T-helper 17 cell (primary cell): Measurements from ENCODE around the gene IL31RA. TPM values are rescaled to one million over a fixed set of nuclear protein-coding genes. Genes with fewer than 3 reads are reported as not detected.
"Not testable (repeated sequence)": the region's sequence is repeated elsewhere in the genome, so short reads cannot be mapped to it uniquely, and the experiment has no call there.

Experiments
- ATAC-seq: fragments of 150-1000 bp; cut with Tn5 transposase; 2 replicates; pipeline ENCODE4 v1.10.0; 2021; ENCODE audit warnings: mild to moderate bottlenecking, moderate library complexity
- DNase-seq, 3 donors: peaks; one replicate each; pipeline versions ENCODE4 v3.0.0 to v3.0.0-alpha.2; 2020 to 2021
- H3K9me3 ChIP-seq: one replicate; pipeline ENCODE4 v1.7.0; 2013; ENCODE audit warnings: low read length, mild to moderate bottlenecking; ENCODE audit not compliant: control insufficient read depth, poor library complexity, severe bottlenecking
- H3K27ac Mint-ChIP-seq: one replicate; pipeline ENCODE4 v1.8.0; 2022; ENCODE audit warnings: mild to moderate bottlenecking, moderate library complexity, mixed read lengths
- H3K27me3 Mint-ChIP-seq: one replicate; pipeline ENCODE4 v1.8.0; 2022; ENCODE audit warnings: mixed read lengths
- H3K36me3 Mint-ChIP-seq: one replicate; pipeline ENCODE4 v1.8.0; 2022; ENCODE audit warnings: low read depth, mixed read lengths
- H3K4me1 Mint-ChIP-seq: one replicate; pipeline ENCODE4 v1.8.0; 2022; ENCODE audit warnings: mild to moderate bottlenecking, mixed read lengths
- H3K4me3 Mint-ChIP-seq: one replicate; pipeline ENCODE4 v1.8.0; 2022; ENCODE audit warnings: mild to moderate bottlenecking, moderate library complexity, mixed read lengths
- total RNA-seq, 4 donors: library from RNA in 2 of 4; stranded (reverse) in 2 of 4; gene quantifications; one replicate each; pipeline ENCODE4 v1.2.3 and lab custom pipeline; 2022 to 2026

The IL31RA gene
- total RNA-seq, 2 donors from 2014 or later: not detected

DNA sequence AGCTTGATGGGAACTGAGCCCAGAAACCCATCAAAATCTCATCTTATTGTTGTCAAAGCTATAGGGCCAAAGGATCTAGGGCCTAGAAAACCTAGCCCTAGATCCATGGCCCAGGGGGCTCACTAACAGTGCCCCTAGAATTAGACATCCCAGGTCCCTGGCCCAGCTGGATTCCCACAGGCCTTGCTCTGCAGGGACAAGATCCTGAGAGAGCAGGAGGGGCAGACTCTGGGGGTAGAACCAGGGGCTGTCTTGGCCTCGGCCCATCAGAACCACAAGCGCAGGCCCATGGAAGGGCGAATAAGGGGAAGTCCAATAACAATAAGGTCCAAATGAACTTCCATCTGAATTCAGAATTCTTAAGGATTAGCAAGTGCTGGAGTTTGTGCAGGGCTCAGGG lies 74.0 kb downstream of the IL31RA start:
- ATAC-seq (no peak), DNase-seq (no peak)
- H3K27me3 Mint-ChIP-seq: peaks cover 5% of the 10 kb centered on the region
- peaks cover 2% of the 10 kb centered on the region for H3K36me3 Mint-ChIP-seq
- H3K27ac Mint-ChIP-seq: no peak overlapping the region
- no peaks in the 10 kb centered on the region for H3K9me3 ChIP-seq
- peaks cover 8% of the 10 kb centered on the region for H3K4me1 Mint-ChIP-seq
- H3K4me3 Mint-ChIP-seq: no peak overlapping the region

DNA sequence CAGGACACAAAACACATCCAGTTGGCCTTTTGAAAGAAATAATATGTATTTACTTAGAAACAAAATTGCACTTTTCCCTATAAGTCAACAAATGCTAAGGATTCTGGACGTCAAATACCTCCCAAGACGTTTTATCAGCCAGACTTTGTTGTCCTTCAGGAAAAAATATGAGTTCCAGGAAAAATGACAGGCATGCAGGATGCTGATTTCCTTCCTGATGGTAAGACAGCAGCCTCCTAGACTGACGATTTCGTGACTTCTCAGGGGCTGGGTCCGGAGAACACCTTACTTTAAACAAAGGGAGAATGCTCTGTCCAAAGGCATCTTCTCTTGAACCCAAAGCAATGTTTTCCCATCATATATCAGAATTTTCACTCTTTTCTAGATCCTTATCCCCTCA lies 74.6 kb downstream of the IL31RA start:
- no peak for ATAC-seq
- H3K9me3 ChIP-seq: no peaks in the 10 kb centered on the region
- DNase-seq: no peak
- Mint-ChIP-seq H3K36me3 (peaks cover 2% of the 10 kb centered on the region), H3K27me3 (peaks cover 5% of the 10 kb centered on the region), H3K27ac (no peak overlapping the region), H3K4me1 (peaks cover 8% of the 10 kb centered on the region), H3K4me3 (no peak overlapping the region)

DNA sequence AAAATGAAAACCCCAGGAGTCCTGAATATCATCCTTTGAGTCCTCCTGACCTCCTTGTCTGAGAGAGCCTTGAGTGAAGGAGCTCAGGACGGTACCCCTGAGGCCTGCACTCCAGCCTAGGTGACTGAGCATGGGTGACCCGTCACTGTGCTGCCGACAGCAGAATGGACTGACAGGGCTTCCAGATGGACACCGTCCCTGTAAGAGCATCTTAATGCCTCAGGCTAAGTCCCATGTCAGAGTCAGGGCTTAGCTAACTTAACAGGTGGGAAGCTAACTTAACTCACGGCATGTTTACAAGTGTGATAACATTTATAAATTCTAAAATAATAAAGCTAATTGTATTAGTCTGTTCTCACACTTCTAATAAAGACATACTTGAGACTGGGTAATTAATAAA lies 75.3 kb downstream of the IL31RA start:
- peak overlapping the region; percentile 41 for H3K27ac Mint-ChIP-seq

DNA sequence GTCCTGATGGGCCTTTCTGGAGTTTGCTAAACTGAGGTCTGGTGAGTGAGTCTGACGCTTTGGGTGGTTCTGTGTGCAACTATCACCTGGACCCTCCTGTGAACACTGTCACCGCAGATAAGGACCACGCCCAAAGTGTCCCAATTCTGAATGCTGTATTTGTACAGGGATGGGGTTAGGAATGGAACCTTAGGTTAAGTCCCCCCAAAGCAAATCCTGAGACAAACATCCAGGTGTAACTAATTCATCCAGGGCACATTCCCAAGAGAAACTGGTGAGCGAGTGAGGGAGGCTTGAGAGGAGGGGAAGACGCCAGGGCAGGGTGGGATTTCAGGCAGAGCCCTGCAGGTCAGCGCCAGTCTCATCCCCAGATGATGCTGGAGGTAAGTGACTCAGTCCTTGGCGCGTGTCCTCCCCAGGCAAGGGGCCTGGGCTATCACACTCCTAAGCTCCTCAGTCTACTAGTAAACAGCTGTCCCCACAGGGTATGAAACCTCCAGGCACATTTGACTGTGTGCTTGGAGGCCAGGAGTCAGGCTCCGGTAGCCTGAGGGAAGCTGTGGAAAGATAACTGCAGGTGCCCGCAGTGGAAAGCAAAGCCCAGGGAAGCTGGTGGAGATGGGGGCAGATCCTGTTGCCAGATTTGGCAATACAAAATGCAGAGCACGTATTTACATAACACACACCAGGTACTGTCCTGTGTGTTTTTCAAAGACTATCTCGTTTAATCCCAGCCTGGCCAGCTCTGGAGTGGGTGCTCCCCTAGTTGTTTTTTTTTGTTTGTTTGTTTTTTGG lies 76.9 kb downstream of the IL31RA start:
- no peaks in the 10 kb centered on the region for H3K9me3 ChIP-seq

More for the DNA sequence above, 75.3 kb downstream of the IL31RA start:
- H3K4me3 Mint-ChIP-seq: no peak overlapping the region
- DNase-seq (no peak), ATAC-seq (no peak)
- H3K36me3 Mint-ChIP-seq: peaks cover 2% of the 10 kb centered on the region
- no peaks in the 10 kb centered on the region for H3K9me3 ChIP-seq
- H3K27me3 Mint-ChIP-seq: peaks cover 5% of the 10 kb centered on the region
- peaks cover 8% of the 10 kb centered on the region for H3K4me1 Mint-ChIP-seq

GRCh38 chr5:55929020-55929799 lies 78.1 kb downstream of the IL31RA start:
- ATAC-seq: no peak

More for the DNA sequence above, 76.9 kb downstream of the IL31RA start:
- no peak for DNase-seq
- H3K4me3 Mint-ChIP-seq: no peak overlapping the region
- H3K4me1 Mint-ChIP-seq: peaks cover 8% of the 10 kb centered on the region
- peaks cover 5% of the 10 kb centered on the region for H3K27me3 Mint-ChIP-seq
- ATAC-seq: no peak
- H3K36me3 Mint-ChIP-seq: peaks cover 3% of the 10 kb centered on the region
- no peak overlapping the region for H3K27ac Mint-ChIP-seq

GRCh38 chr5:55932700-55933099 lies 81.5 kb downstream of the IL31RA start:
- no peaks in the 10 kb centered on the region for H3K9me3 ChIP-seq
- H3K4me1 Mint-ChIP-seq: no peaks in the 10 kb centered on the region
- H3K36me3 Mint-ChIP-seq: peaks cover 4% of the 10 kb centered on the region
- DNase-seq (no peak), ATAC-seq (no peak)
- no peak overlapping the region for H3K4me3 Mint-ChIP-seq
- H3K27ac Mint-ChIP-seq: peak overlapping the region; percentile 87
- H3K27me3 Mint-ChIP-seq: no peaks in the 10 kb centered on the region

More at GRCh38 chr5:55929020-55929799, 78.1 kb downstream of the IL31RA start:
- H3K9me3 ChIP-seq: no peaks in the 10 kb centered on the region
- Mint-ChIP-seq H3K27ac (no peak overlapping the region), H3K4me1 (no peaks in the 10 kb centered on the region), H3K27me3 (no peaks in the 10 kb centered on the region), H3K36me3 (peaks cover 4% of the 10 kb centered on the region), H3K4me3 (no peak overlapping the region)
- no peak for DNase-seq

- ATAC-seq: peak; percentile 12
- Mint-ChIP-seq H3K27ac (peak overlapping the region; percentile 87), H3K4me3 (peak overlapping the region; percentile 36)
These were observed 82.4 kb downstream of the IL31RA start for GRCh38 chr5:55933377-55934114.

GRCh38 chr5:55934115-55934613 lies 83.0 kb downstream of the IL31RA start:
- Mint-ChIP-seq H3K27ac (peak overlapping the region; percentile 87), H3K4me3 (peak overlapping the region; percentile 9), H3K4me1 (peaks cover 2% of the 10 kb centered on the region), H3K27me3 (no peaks in the 10 kb centered on the region), H3K36me3 (peaks cover 4% of the 10 kb centered on the region)
- DNase-seq: no peak
- ATAC-seq: no peak
- H3K9me3 ChIP-seq: no peaks in the 10 kb centered on the region

More at GRCh38 chr5:55933377-55934114, 82.4 kb downstream of the IL31RA start:
- no peak for DNase-seq
- no peaks in the 10 kb centered on the region for H3K9me3 ChIP-seq
- Mint-ChIP-seq H3K4me1 (peaks cover 2% of the 10 kb centered on the region), H3K27me3 (no peaks in the 10 kb centered on the region), H3K36me3 (peaks cover 4% of the 10 kb centered on the region)

DNA sequence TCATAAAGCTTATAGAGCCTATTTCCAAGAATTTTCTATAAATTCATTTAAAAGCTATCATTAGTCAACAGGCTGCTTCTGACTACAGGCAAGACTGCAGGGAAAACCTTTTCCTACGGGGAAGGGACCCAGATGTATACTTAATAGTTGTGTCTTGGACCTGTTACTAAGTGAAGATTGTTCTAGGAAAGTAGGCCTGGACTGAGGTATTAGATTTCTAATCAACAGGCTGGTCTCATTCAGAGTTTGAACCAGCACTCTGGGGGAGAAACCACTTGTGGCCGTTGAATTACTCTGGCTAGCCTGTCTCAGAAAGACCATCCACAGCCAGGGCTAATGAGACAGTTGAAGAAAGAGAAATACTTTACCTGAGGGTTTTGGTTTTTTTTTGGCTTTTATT lies 83.6 kb downstream of the IL31RA start:
- H3K9me3 ChIP-seq: no peaks in the 10 kb centered on the region
- Mint-ChIP-seq H3K36me3 (peaks cover 4% of the 10 kb centered on the region), H3K4me1 (peaks cover 2% of the 10 kb centered on the region), H3K4me3 (no peak overlapping the region), H3K27ac (peak overlapping the region; percentile 39), H3K27me3 (no peaks in the 10 kb centered on the region)
- ATAC-seq (no peak), DNase-seq (no peak)

- Mint-ChIP-seq H3K27me3 (no peaks in the 10 kb centered on the region), H3K4me1 (peaks cover 2% of the 10 kb centered on the region), H3K36me3 (peaks cover 4% of the 10 kb centered on the region), H3K4me3 (peak overlapping the region; percentile 43), H3K27ac (peak overlapping the region; percentile 39)
- no peaks in the 10 kb centered on the region for H3K9me3 ChIP-seq
- DNase-seq (no peak), ATAC-seq (no peak)
These were observed 84.2 kb downstream of the IL31RA start for GRCh38 chr5:55935371-55935770.

GRCh38 chr5:55936100-55936693 lies 85.0 kb downstream of the IL31RA start:
- Mint-ChIP-seq H3K4me1 (peaks cover 2% of the 10 kb centered on the region), H3K27me3 (no peaks in the 10 kb centered on the region), H3K4me3 (no peak overlapping the region), H3K27ac (no peak overlapping the region), H3K36me3 (peaks cover 4% of the 10 kb centered on the region)
- peak; percentile 50 to 62 (median 54) for DNase-seq
- ATAC-seq: peak; percentile 75
- H3K9me3 ChIP-seq: no peaks in the 10 kb centered on the region

GRCh38 chr5:55937598-55937997 lies 86.4 kb downstream of the IL31RA start:
- H3K36me3 Mint-ChIP-seq, H3K4me1 Mint-ChIP-seq: not testable (repeated sequence)
- H3K27ac Mint-ChIP-seq: peak overlapping the region; percentile 47

More at GRCh38 chr5:55937598-55937997, 86.4 kb downstream of the IL31RA start:
- DNase-seq, H3K27me3 Mint-ChIP-seq, H3K9me3 ChIP-seq, H3K4me3 Mint-ChIP-seq, ATAC-seq: not testable (repeated sequence)
